Measurements from ENCODE around the gene MED26.

The MED26 gene

DNA sequence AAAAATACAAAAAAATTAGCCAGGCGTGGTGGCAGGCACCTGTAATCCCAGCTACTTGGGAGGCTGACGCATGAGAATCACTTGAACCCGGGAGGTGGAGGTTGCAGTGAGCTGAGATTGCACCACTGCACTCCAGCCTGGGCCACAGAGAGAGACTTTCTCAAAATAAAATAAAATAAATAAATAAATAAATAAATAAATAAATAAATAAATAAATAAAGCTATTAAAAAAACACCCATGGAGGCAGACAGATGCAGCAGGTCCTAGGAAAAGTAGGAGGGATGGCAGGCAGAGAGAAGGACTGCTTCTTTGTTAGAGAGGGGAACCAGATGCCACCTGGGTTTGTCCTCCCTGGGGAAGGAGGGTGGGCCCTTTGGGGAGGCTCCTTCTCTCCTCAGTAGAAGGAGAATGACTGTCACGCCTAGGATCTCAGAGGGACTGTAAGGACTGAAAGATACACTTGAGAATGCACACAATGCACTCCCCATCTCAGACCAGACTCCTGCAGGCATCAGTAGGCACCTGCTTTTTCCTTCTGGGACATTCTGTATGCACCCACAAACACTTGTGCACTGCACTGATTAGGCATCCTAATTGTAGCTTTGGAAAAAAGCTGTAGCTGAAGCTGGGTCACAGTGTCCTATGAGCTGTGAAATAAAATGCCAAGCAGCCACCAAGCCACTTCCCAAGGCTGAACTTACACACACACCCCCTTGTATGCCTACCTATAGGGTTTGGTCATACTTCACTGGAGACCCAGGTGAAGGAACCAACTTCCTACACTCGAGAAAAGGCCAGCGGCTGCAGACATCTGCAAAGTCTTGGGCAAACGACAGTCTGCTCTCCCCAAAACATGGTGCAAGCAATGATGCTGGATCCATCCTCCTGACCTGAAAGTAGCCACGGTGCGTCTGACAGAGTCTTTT, 36.9 kb downstream of the MED26 start:
- DNase-seq (ENCODE audit: low read depth, low spot score) = no peak

DNA sequence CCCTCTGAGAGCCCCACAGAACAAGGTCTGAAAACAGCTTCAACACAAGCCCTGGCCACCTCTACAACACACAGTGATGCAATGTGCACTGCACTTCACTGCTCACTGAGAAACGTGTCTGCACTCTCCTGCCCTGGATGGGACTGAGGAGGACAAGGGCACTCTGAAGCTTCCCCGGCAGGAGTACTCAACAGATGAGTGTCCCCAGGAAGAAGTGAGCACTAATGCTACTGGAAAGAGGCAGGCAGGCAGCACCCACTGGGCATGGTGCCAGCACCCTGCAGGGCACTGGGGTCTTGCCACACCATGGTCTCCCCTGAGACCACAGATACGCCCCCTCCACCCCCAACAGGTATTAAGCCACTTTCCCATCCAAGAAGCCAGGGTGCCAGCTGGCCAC, 38.1 kb downstream of the MED26 start:
- DNase-seq (ENCODE audit: low read depth, low spot score) = no peak

DNA sequence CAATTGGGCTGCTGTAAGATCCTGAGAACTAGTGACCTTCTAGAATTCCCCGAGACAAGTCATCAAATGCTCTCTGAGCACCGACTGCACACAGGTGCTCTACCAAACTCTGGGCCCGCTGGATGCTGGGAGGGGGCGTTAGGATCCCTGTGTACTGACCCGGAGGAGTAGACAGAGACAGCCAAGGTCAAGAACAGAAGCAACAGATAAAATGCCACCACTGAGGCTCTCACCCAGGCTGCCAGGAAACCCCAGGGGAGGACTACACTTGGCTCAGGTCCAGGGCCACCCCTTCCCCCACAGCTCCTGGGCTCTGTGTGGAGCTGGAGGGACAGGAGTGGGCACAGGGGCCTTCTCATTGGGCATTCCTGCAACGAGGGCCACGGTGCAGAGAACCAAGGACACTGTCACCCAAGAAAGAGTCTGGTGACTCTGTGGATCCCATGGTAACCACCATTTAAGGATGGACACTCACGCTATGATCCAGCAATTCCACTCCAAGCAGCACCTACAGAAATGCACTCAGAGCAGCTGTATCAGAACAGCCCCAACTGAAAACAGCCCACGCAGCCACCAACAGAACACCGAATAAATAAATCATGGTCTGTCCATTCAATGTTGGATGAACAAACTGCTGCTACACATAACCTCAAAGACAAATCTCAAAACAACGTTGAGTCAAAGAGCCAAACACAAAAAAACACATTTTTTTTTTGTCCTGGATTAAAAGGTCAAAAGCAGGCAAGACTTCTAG, 39.0 kb downstream of the MED26 start:
- DNase-seq (ENCODE audit: low read depth, low spot score) = no peak

DNA sequence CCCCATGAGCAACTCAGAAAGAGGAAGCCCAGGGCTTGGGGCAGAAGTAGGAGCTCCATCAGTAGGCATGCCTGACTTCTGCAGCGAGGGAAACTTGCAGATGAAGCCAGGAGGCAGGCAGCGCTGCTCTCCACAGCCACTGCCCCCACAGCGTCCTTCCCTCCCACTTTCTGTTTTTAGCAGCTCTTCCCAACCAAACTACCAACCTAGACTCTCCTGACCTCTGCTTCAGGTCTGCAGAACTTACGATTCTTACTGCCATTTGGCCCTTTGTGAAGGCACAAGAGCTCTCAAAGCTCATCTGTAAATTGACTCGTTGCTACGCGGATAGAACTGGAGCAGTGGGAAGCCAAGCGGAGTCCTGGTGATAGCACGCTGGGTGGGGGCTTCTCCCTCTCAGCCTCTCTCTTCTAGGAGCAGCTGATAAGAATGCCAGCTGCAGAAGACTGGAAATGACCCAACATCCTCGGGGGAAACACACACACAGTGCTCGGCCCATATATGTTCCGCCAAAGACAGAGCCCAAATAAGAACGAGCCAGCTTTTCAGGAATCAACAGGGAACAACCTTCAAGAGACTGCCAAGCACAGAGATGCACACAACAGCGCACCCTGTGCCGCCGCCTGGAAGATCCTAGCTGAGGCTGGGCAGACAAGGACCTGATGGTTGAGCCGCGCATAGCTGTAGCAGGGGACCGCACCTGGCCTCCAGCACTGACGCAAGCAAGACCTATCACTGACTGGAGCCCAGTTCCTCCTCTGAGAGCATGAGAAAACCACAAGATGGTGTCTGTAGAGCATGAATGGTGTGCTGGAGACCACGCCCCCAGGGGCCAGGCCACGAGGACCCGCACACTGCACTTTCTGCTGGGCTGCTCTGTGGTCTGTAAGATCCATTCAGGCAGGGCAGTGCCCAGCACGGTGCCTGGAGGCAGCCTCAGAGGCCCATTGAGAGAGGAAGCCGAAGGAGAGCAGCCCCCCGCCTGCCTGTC, 39.9 kb downstream of the MED26 start:
- DNase-seq (ENCODE audit: low read depth, low spot score) = peak; percentile 76

DNA sequence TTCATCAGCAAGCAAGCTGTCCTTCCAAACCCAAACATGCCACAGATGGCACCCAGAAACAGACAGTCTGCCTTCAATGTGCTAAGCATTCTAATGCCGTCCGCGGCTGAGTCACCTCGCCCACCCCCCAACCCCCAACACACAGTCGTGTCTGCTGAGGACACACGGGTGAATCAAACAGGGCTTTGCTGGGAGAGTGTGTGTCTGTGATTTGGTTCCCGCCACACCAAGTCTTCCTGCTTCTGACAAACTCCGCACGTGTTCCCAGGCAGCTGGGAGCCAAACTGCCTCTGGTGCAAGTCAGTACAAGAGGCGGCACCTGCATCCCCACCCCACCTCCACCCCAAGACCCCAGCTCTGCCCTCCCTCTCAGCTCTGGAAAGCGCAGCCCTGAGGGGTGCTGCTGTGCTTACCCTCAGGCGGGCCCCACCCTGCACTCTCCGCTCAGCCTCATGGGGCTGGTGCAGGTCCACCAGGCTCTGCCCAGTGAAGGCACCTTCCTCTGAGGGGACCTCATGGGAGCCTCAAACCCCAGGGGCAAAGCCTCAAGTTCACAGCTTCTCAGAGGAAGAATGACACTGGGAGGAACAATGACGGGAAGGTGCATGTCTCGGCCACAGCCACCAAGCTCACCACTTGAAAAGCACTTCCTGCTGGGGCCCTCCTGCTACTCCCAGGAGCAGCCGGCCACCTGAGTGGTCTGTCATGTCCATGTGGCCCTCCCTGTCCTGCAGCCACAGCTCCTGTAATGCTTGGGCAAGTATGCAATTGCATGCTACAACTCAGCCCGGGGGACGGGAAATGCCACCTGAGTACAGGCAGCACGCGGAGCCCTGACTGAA, 40.8 kb downstream of the MED26 start:
- peak; percentile 34 for DNase-seq (ENCODE audit: low read depth, low spot score)

- DNase-seq (ENCODE audit: low read depth, low spot score) = no peak
Observed at GRCh38 chr19:16586477-16586871, 41.5 kb downstream of the MED26 start.

DNA sequence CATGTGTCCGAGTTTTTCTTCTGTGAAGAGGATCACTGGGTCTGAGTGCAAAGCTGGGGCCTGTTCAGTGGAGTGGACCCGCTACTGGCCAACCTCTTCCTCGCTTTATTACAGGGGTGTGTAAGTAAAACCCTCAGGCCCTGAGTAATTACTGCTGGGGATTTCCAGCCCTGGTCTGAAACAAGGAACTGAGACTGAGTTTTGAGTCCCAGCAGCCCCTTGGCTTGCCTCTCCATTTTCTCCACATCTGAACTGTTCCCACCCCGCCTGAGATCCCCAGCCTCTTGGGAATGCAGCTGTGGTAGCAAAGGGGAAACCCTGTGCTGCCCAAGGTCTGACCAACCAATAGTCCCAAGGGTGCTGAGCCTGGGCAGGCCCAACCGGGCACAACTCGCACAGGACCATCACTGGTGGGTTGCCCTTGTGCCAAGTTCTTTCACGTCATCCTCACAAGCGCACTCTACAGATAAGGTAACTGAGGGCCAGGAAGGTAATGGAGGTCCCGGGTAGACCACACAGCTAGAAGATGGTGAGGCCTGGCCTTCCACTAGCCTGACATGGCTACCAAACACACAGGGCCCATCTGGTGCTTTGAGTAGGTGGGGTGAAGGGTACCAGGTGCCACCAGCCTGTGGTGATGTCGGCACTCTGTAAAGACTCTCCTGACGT, 42.1 kb downstream of the MED26 start:
- DNase-seq (ENCODE audit: low read depth, low spot score) = peak; percentile 49

- DNase-seq (ENCODE audit: low read depth, low spot score) = peak; percentile 22
Observed at GRCh38 chr19:16585094-16585801, 42.8 kb downstream of the MED26 start.

GRCh38 chr19:16584248-16585093, 43.5 kb downstream of the MED26 start:
- DNase-seq (ENCODE audit: low read depth, low spot score) = peak; percentile 86

- DNase-seq (ENCODE audit: low read depth, low spot score) = no peak
Observed at GRCh38 chr19:16582486-16583261, 45.3 kb downstream of the MED26 start.

DNA sequence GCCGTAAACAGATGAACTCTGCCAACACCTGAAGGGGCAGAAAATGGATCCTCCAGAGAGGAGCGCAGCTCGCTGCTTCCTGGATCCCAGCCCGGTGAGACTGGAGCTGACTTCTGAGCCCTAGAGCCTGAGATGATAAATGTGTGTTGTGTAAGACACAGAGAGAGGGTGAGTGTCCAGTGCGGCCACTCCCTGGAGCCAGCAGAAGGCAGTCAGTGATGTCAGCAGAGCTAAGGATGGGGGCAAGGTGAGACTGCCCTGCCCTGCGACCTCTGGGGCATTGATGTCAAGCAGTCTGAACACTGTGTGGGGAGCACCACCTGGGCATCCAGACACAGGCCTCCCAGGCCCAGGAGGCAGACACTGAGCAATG, 46.0 kb downstream of the MED26 start:
- no peak for DNase-seq (ENCODE audit: low read depth, low spot score)

GRCh38 chr19:16581145-16581970, 46.6 kb downstream of the MED26 start:
- DNase-seq (ENCODE audit: low read depth, low spot score) = no peak

DNA sequence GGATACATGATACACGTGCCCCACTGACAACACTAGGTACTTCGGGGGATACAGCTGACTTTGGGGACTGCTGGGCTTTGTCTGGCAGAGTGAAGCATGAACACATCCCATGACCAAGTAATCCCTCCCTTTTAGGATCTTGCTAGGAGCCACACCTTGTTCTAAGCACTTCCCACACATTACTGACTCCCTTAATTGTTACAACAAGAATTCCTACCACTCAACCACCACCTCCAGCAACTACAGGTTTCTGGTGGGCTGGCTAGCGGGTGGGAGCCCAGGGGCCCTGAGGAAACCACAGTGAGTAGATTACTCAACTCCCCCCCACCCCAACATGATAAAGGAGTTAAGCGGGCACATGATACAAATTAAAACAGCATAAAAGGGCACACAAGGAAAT, 48.6 kb downstream of the MED26 start:
- no peak for DNase-seq (ENCODE audit: low read depth, low spot score)

GRCh38 chr19:16577531-16577985, 50.4 kb downstream of the MED26 start:
- no peak for DNase-seq (ENCODE audit: low read depth, low spot score)

- no peak for DNase-seq (ENCODE audit: low read depth, low spot score)
Observed at GRCh38 chr19:16576690-16577530, 51.1 kb downstream of the MED26 start.

Data from ELF-1 (cell line).